ENCODE results near the gene CDH8.

Gene CDH8

DNA sequence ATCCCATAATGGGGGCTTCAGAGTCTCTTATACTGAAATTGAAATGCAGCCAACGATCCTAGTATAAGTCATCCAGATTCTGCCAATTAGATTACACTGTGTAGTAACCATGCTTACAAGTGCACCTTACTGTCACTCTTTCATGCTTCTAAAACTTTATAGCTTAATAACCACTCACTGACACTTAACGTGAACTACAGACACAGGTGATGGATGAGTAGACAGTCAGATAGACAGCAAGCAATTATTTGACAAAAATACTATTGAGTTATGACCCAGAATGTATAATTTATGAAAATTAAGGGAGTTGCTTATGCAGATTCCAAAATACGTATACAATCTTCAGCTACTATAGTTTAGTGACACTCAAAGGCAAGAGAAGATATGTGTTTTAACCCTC lies 6.3 kb downstream of the CDH8 start:
- DNase-seq (ENCODE audit: low read depth in 2 of 2), result no peak

DNA sequence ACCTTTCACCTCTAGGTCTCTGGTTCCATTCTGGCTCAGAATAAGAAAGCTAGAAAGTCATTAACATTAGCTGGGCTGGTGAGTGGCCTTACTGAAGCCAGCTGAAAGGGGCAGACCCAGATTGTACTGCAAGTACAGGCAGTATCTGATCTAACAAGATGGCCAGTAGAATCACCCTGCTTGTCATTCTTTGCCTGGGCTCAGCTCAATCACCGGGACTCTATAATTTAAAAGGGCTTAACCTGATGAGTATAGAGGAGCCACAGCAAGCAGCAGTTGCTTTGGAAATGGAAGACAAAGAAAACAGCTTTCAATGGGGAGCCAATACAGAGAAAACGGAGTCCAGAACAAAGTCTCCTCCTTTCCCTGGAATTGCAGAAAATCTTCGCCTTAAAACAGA lies 13.6 kb downstream of the CDH8 start:
- no peak for DNase-seq (ENCODE audit: low read depth in 2 of 2)

- DNase-seq (ENCODE audit: low read depth in 2 of 2), result no peak
These were observed 15.1 kb downstream of the CDH8 start for GRCh38 chr16:62021161-62021581.

GRCh38 chr16:62020681-62021080 lies 15.6 kb downstream of the CDH8 start:
- no peak for DNase-seq (ENCODE audit: low read depth in 2 of 2)

- DNase-seq (ENCODE audit: low read depth in 2 of 2), result no peak
These were observed 16.4 kb downstream of the CDH8 start for GRCh38 chr16:62019851-62020250.

DNA sequence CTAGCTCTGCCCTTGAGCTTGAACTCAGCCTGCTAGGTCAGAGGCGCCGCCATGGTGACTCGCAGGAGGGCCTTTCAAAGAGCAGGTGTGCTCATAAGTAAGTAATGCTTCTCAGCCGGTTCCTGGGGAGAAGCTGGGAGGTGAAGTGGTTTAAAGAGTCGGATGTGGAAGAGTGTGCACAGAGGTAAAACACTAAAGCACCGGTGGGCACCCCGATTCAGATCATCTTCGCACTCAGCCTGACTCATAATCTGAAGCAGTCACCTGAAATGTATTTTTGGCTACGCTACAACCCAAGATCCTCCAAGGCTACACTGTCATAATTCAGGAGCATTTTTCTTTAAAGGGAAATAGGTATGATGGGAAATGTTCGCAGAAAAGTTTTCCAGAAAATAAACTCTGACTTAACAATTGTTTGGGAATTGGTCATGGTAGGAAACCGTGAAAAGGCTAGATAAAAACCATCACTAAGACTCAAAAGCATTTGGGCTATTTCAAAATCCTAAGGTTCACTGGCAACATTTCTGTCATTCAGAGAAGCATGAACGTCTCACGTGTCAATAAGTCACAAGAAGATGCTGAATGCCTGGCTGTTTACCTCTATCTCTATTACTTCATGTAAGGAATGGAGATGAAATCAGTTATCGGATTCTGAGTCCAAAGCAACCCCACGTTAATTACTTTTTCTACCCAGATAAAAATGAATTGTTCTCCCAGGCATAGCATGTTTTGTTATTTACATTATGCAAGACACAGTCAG lies 17.8 kb downstream of the CDH8 start:
- no peak for DNase-seq (ENCODE audit: low read depth in 2 of 2)

- DNase-seq (ENCODE audit: low read depth in 2 of 2), result no peak
These were observed 21.8 kb downstream of the CDH8 start for GRCh38 chr16:62014319-62014923.

GRCh38 chr16:62010186-62010585 lies 26.1 kb downstream of the CDH8 start:
- DNase-seq (ENCODE audit: low read depth in 2 of 2), result no peak

GRCh38 chr16:61998460-61998859 lies 37.8 kb downstream of the CDH8 start:
- DNase-seq (ENCODE audit: low read depth in 2 of 2), result no peak

- no peak for DNase-seq (ENCODE audit: low read depth in 2 of 2)
These were observed 43.1 kb downstream of the CDH8 start for GRCh38 chr16:61993108-61993507.

- DNase-seq (ENCODE audit: low read depth in 2 of 2), result no peak
These were observed 48.7 kb downstream of the CDH8 start for GRCh38 chr16:61987474-61988012.

GRCh38 chr16:61969077-61969382 lies 67.2 kb downstream of the CDH8 start:
- DNase-seq (ENCODE audit: low read depth in 2 of 2), result no peak

GRCh38 chr16:61968242-61969076 lies 67.8 kb downstream of the CDH8 start:
- DNase-seq (ENCODE audit: low read depth in 2 of 2), result no peak

DNA sequence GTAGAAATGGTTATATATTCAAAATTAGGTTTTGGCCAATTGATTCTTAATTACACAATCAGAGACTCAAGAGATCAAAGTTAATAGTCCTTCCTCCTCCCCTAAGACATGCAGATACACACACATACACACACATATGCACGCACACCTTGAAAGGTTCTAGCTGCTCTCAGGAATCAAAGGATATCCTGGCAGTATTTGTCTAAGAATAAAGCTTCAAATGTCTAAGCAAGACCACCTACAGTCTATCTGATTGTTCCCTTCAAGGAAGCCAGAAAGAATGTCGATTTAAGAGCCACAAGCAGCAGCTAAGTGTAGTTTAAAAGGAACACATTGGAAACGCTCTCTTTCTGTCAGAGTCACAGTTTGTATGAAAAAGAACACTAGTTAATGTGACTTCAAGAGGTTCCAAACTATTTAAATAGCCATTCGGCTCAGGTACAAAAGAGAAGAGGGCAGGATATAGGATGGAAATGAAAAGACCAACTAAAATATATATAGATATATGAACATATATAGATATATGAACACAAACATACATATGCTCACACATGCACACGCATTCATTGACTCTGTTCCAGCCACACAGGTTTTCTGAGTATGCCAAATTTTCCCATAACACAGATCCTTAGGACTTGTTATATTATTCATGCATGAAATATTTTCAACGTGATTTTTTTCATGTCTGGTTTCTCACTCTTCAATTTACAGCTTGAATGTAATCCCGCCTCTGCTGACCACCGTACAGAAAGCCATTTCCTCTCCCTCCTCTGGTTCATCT lies 79.0 kb downstream of the CDH8 start:
- no peak for DNase-seq (ENCODE audit: low read depth in 2 of 2)

DNA sequence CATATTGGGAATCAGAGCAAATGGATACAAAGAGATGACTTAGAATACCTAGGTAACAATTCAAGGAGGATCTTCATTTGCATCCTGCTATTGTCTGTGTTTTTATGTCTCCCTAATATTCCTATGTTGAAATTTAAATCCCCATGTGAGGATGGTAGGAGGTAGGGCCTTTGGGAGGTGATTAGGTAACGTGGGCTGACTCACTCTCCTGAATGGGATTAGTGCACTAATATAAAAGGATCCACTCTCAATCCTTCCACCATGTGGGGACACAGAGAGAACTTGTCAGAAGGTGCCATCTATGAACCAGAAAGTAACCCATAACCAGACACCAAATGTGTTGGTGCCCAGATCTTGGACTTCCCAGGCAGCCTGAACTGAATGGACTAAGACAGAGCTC lies 83.4 kb downstream of the CDH8 start:
- no peak for DNase-seq (ENCODE audit: low read depth in 2 of 2)

GRCh38 chr16:61948414-61948813 lies 87.8 kb downstream of the CDH8 start:
- no peak for DNase-seq (ENCODE audit: low read depth in 2 of 2)

- no peak for DNase-seq (ENCODE audit: low read depth in 2 of 2)
These were observed 90.2 kb downstream of the CDH8 start for GRCh38 chr16:61946019-61946418.

DNA sequence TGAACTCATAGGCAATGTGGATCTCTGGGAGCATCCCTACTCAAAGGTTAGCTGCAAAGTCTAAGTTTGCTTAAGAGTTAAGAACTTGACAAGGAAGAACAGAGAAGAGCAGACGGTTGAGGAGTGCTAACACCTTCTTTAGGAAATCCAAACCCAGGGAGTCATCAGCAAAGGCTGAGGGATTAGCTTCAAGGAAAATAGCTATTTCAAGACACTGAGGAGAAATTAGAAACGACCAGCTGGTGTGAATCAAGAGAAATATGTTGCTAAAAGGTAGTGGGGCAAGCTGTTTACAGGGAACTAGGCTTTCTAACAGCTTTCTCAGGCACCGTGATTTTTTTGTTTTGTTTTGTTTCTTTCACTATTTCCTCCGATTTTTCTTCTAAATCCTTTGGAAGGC lies 90.7 kb downstream of the CDH8 start:
- no peak for DNase-seq (ENCODE audit: low read depth in 2 of 2)

- no peak for DNase-seq (ENCODE audit: low read depth in 2 of 2)
These were observed 92.2 kb downstream of the CDH8 start for GRCh38 chr16:61944004-61944403.

GRCh38 chr16:61940611-61941010 lies 95.6 kb downstream of the CDH8 start:
- DNase-seq (ENCODE audit: low read depth in 2 of 2), result no peak

DNA sequence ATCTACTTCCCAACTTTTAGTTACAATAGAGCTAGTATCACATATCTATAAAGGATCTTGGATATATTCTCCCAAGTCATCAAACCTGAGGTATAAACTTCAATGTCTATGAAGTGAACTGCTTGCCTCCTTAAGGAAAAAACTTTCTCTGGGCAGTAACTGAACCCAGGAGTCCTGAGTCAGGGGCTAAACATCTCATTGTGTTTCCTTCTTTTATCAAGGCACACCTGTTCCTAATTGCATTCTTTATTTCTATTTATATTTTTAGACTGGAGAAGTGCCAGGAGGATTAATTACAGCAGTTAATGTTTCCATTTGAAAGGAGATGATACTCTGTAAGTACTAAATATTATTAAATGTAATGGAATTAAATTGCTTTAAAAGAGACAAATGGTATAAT lies 98.6 kb downstream of the CDH8 start:
- no peak for DNase-seq (ENCODE audit: low read depth in 2 of 2)

DNA sequence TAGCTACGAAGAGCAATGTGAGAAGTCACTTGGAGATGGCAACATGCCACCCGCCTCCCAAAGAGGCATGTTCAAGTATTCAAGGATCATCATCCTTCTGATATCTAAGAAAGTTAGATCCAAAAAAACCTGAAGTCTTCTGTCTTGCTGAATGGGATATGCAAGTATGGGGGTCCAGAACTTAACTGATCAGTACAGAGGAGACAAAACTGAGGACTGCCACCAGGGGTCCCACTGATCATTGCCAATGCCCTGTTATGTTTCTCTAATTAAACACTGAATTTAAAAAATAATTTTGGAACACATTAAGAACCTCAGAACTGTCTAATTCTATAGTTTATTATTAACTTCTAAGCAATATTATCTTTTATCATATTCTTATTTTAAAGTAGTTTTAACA lies 99.7 kb downstream of the CDH8 start:
- no peak for DNase-seq (ENCODE audit: low read depth in 2 of 2)

All from stimulated activated CD8-positive, alpha-beta memory T cell treated with anti-CD3 and anti-CD28 coated beads, Interleukin-2, amount 100 ng/mL, for 1 hour (primary cell).